Thoracic aorta (tissue), 2 donors: ENCODE data around the gene S1PR5. TPM values are rescaled to one million over a fixed set of nuclear protein-coding genes. Genes with fewer than 3 reads are reported as not detected.
"Not testable (repeated sequence)": the region's sequence is repeated elsewhere in the genome, so short reads cannot be mapped to it uniquely, and the experiment has no call there.

ENCODE experiments used
- ATAC-seq: fragments of 150-250 bp; one replicate; pipeline ENCODE4 v1.8.0; 2017; ENCODE audit warnings: low read depth; ENCODE audit not compliant: insufficient number of reproducible peaks, low FRiP score
- DNase-seq: peaks from one replicate; pipeline ENCODE4 v3.0.0-alpha.2; 2020; ENCODE audit warnings: low spot score
- H3K27ac ChIP-seq, 2 donors: fragments of 200-600 bp; sonication (generic); 1 replicate in 1 of 2; 2 replicates in 1 of 2; pipeline ENCODE4 v1.5.1; 2016; ENCODE audit warnings: mild to moderate bottlenecking in 2 of 2, moderate library complexity in 2 of 2
- H3K27me3 ChIP-seq: fragments of 200-600 bp; sonication (generic); replicated peaks from 2 replicates; pipeline ENCODE4 v1.6.0; 2016; ENCODE audit warnings: mild to moderate bottlenecking; ENCODE audit not compliant: insufficient read depth
- H3K36me3 ChIP-seq: fragments of 200-600 bp; sonication (generic); one replicate; pipeline ENCODE4 v1.5.1; 2016
- H3K4me1 ChIP-seq, 2 donors: fragments of 200-600 bp; sonication (generic); 1 replicate in 1 of 2; 2 replicates in 1 of 2; pipeline versions ENCODE4 v1.5.1 to v1.6.0; 2016; ENCODE audit warnings: low read depth in 2 of 2, mild to moderate bottlenecking in 1 of 2; ENCODE audit not compliant: control insufficient read depth in 1 of 2
- H3K4me3 ChIP-seq: fragments of 200-600 bp; sonication (generic); 2 replicates; pipeline ENCODE4 v1.5.1; 2016; ENCODE audit warnings: mild to moderate bottlenecking
- H3K9me3 ChIP-seq: fragments of 200-600 bp; sonication (generic); 2 replicates; pipeline ENCODE4 v1.5.1; 2016
- total RNA-seq, 2 donors: library from RNA; depleted of rRNA; stranded (reverse); fragments of >200 nt; gene quantifications; one replicate each; pipeline versions ENCODE4 v1.1.0 to v1.2.3, GENCODE V29; 2016
- TF ChIP-seq, protein P1 (sequence below): fragments of 200-600 bp; sonication (generic); IDR thresholded peaks from one replicate; pipeline ENCODE4 v1.5.1; 2019; ENCODE audit warnings: antibody characterized with exemption

Gene S1PR5
- total RNA-seq, 2 donors from 2014 or later: 2.4 to 8.7 TPM

- DNase-seq (no peak), ATAC-seq (no peak)
- no peaks in the 10 kb centered on the region for H3K4me1 ChIP-seq
- H3K9me3 ChIP-seq: no peaks in the 10 kb centered on the region
- H3K27ac ChIP-seq: no peak overlapping the region
- no peaks in the 10 kb centered on the region for H3K27me3 ChIP-seq
- H3K4me3 ChIP-seq: no peak overlapping the region
- TF ChIP-seq, protein P1, sequence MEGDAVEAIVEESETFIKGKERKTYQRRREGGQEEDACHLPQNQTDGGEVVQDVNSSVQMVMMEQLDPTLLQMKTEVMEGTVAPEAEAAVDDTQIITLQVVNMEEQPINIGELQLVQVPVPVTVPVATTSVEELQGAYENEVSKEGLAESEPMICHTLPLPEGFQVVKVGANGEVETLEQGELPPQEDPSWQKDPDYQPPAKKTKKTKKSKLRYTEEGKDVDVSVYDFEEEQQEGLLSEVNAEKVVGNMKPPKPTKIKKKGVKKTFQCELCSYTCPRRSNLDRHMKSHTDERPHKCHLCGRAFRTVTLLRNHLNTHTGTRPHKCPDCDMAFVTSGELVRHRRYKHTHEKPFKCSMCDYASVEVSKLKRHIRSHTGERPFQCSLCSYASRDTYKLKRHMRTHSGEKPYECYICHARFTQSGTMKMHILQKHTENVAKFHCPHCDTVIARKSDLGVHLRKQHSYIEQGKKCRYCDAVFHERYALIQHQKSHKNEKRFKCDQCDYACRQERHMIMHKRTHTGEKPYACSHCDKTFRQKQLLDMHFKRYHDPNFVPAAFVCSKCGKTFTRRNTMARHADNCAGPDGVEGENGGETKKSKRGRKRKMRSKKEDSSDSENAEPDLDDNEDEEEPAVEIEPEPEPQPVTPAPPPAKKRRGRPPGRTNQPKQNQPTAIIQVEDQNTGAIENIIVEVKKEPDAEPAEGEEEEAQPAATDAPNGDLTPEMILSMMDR: no peak
- peaks cover 60% of the 10 kb centered on the region for H3K36me3 ChIP-seq
These were observed 37.7 kb upstream of the S1PR5 start for GRCh38 chr19:10554760-10555609.

- no peak for ATAC-seq
- TF ChIP-seq, protein P1: no peak
These were observed 36.7 kb upstream of the S1PR5 start for GRCh38 chr19:10553943-10554381.

GRCh38 chr19:10553087-10553667 lies 35.9 kb upstream of the S1PR5 start:
- ATAC-seq (no peak), DNase-seq (no peak)
- Histone ChIP-seq H3K27ac (no peak overlapping the region), H3K9me3 (no peaks in the 10 kb centered on the region), H3K4me1 (no peaks in the 10 kb centered on the region), H3K27me3 (no peaks in the 10 kb centered on the region), H3K4me3 (no peak overlapping the region), H3K36me3 (peaks cover 57% of the 10 kb centered on the region)
- TF ChIP-seq, protein P1: no peak

More at GRCh38 chr19:10553943-10554381, 36.7 kb upstream of the S1PR5 start:
- H3K9me3 ChIP-seq: no peaks in the 10 kb centered on the region
- no peak for DNase-seq
- no peaks in the 10 kb centered on the region for H3K4me1 ChIP-seq
- no peak overlapping the region for H3K4me3 ChIP-seq
- peaks cover 59% of the 10 kb centered on the region for H3K36me3 ChIP-seq
- no peaks in the 10 kb centered on the region for H3K27me3 ChIP-seq
- H3K27ac ChIP-seq: no peak overlapping the region

GRCh38 chr19:10552510-10553053 lies 35.3 kb upstream of the S1PR5 start:
- TF ChIP-seq, protein P1: no peak
- Histone ChIP-seq H3K36me3 (peaks cover 51% of the 10 kb centered on the region), H3K9me3 (no peaks in the 10 kb centered on the region), H3K27ac (no peak overlapping the region), H3K4me1 (no peaks in the 10 kb centered on the region), H3K27me3 (no peaks in the 10 kb centered on the region), H3K4me3 (no peak overlapping the region)
- ATAC-seq: no peak
- DNase-seq: no peak

DNA sequence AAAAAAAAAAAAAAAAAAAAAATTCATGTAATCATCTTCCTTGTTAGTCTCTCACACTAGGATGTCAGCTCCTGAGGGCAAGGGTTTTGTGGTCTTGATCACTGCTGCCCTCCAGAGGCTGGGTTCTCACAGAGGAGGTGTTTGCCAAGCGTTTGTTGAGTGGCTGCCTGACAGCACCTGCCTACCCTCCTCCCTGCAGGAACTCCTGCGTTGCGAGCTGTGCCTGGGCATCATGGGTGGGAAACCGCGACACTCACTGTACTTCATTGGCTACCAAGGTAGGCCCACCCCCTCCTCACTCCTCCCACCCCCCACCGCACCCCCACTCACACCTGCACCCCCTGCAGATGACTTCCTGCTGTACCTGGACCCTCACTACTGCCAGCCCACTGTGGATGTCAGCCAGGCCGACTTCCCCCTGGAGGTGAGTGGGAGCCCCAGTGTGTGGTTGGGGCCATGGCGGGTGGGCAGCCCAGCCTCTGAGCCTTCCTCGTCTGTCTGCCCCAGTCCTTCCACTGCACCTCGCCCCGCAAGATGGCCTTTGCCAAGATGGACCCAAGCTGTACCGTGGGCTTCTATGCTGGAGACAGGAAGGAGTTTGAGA lies 34.6 kb upstream of the S1PR5 start:
- peaks cover 49% of the 10 kb centered on the region for H3K36me3 ChIP-seq

GRCh38 chr19:10551006-10551405 lies 33.8 kb upstream of the S1PR5 start:
- ATAC-seq, DNase-seq, H3K27me3 ChIP-seq, H3K4me1 ChIP-seq, H3K4me3 ChIP-seq, H3K27ac ChIP-seq, H3K9me3 ChIP-seq: not testable (repeated sequence)
- H3K36me3 ChIP-seq: peaks cover 41% of the 10 kb centered on the region

More for the DNA sequence above, 34.6 kb upstream of the S1PR5 start:
- Histone ChIP-seq H3K4me3 (no peak overlapping the region), H3K27ac (no peak overlapping the region), H3K4me1 (no peaks in the 10 kb centered on the region), H3K27me3 (no peaks in the 10 kb centered on the region), H3K9me3 (no peaks in the 10 kb centered on the region)
- DNase-seq (no peak), ATAC-seq (no peak)
- TF ChIP-seq, protein P1: no peak
